Stimulated activated CD4-positive, alpha-beta T cell treated with anti-CD3 and anti-CD28 coated beads, TNF-alpha, amount 100 ng/mL, for 24 hours (primary cell): ENCODE results near the gene TBC1D9.
"Not testable (repeated sequence)": the region's sequence is repeated elsewhere in the genome, so short reads cannot be mapped to it uniquely, and the experiment has no call there.

Source experiments
- DNase-seq, 3 experiments: peaks; one replicate each; pipeline ENCODE4 v3.0.0-alpha.2; 2020; ENCODE audit warnings: low read depth in 3 of 3

Gene TBC1D9

GRCh38 chr4:140754918-140755773, 1.0 kb downstream of the TBC1D9 start:
- no peak for DNase-seq

- no peak for DNase-seq
These were observed 2.9 kb downstream of the TBC1D9 start for GRCh38 chr4:140753329-140753728.

GRCh38 chr4:140752291-140753068, 3.7 kb downstream of the TBC1D9 start:
- DNase-seq = no peak

- no peak for DNase-seq
These were observed 5.7 kb downstream of the TBC1D9 start for GRCh38 chr4:140750470-140750869.

- DNase-seq = no peak
These were observed 8.0 kb downstream of the TBC1D9 start for GRCh38 chr4:140748171-140748570.

- not testable (repeated sequence) for DNase-seq
These were observed 9.6 kb downstream of the TBC1D9 start for GRCh38 chr4:140746546-140746945.

- DNase-seq = no peak
These were observed 11.8 kb downstream of the TBC1D9 start for GRCh38 chr4:140744421-140744820.

- no peak for DNase-seq
These were observed 12.8 kb downstream of the TBC1D9 start for GRCh38 chr4:140743194-140743931.

- DNase-seq = no peak
These were observed 13.4 kb downstream of the TBC1D9 start for GRCh38 chr4:140742838-140743193.

GRCh38 chr4:140740906-140741670, 15.1 kb downstream of the TBC1D9 start:
- no peak for DNase-seq

- no peak for DNase-seq
These were observed 15.8 kb downstream of the TBC1D9 start for GRCh38 chr4:140740422-140740821.

- no peak for DNase-seq
These were observed 16.2 kb downstream of the TBC1D9 start for GRCh38 chr4:140739971-140740370.

- DNase-seq = no peak
These were observed 18.0 kb downstream of the TBC1D9 start for GRCh38 chr4:140738139-140738538.

- DNase-seq = no peak
These were observed 19.4 kb downstream of the TBC1D9 start for GRCh38 chr4:140736669-140737343.

GRCh38 chr4:140735779-140736391, 20.3 kb downstream of the TBC1D9 start:
- DNase-seq = no peak

- no peak for DNase-seq
These were observed 20.9 kb downstream of the TBC1D9 start for GRCh38 chr4:140735317-140735716.

- no peak for DNase-seq
These were observed 23.4 kb downstream of the TBC1D9 start for GRCh38 chr4:140732780-140733179.

- DNase-seq = no peak
These were observed 26.7 kb downstream of the TBC1D9 start for GRCh38 chr4:140729344-140730049.

GRCh38 chr4:140726776-140727500, 29.2 kb downstream of the TBC1D9 start:
- no peak for DNase-seq
